MCF 10A (cell line): ENCODE data around the gene BLOC1S5. TPM values are rescaled to one million over a fixed set of nuclear protein-coding genes. Genes with fewer than 3 reads are reported as not detected.
"Not testable (repeated sequence)": the region's sequence is repeated elsewhere in the genome, so short reads cannot be mapped to it uniquely, and the experiment has no call there.

Experiments
- BruUV-seq: library from RNA; stranded (reverse); fragments of 400-500 nt; replicated peaks from 2 replicates; lab custom pipeline; 2021; lab: Mats Ljungman, UMichigan
- CTCF ChIA-PET: fragments of 300-600 bp; sonication (Branson Sonifier 250); formaldehyde crosslinking; extraction: SDS; loops from one replicate; lab custom pipeline; 2021; ENCODE audit warnings: antibody characterized with exemption, inconsistent platforms; lab: Yijun Ruan, JAX
- POLR2A ChIA-PET: fragments of 300-600, 350-650 bp; sonication (Branson Sonifier 250); formaldehyde crosslinking; extraction: SDS; loops from one replicate; lab custom pipeline; 2020; ENCODE audit warnings: antibody characterized with exemption, inconsistent platforms; lab: Yijun Ruan, JAX
- DNase-seq: peaks from one replicate; pipeline ENCODE4 v3.0.0-alpha.2; 2018; ENCODE audit not compliant: unreplicated experiment
- H3K27ac Mint-ChIP-seq: one replicate; pipeline ENCODE4 v1.8.0; 2022; ENCODE audit warnings: mild to moderate bottlenecking, low read depth, mixed read lengths; ENCODE audit not compliant: unreplicated experiment
- H3K27me3 Mint-ChIP-seq: one replicate; pipeline ENCODE4 v1.8.0; 2022; ENCODE audit warnings: mixed read lengths; ENCODE audit not compliant: insufficient read depth, unreplicated experiment
- H3K36me3 Mint-ChIP-seq: one replicate; pipeline ENCODE4 v1.8.0; 2022; ENCODE audit warnings: mild to moderate bottlenecking, moderate library complexity, mixed read lengths; ENCODE audit not compliant: insufficient read depth, unreplicated experiment
- H3K4me1 Mint-ChIP-seq: one replicate; pipeline ENCODE4 v1.8.0; 2022; ENCODE audit warnings: mixed read lengths; ENCODE audit not compliant: insufficient read depth, unreplicated experiment
- H3K4me3 Mint-ChIP-seq: one replicate; pipeline ENCODE4 v1.8.0; 2022; ENCODE audit warnings: mild to moderate bottlenecking, moderate library complexity, mixed read lengths; ENCODE audit not compliant: unreplicated experiment
- H3K9me3 Mint-ChIP-seq: one replicate; pipeline ENCODE4 v1.8.0; 2022; ENCODE audit warnings: mixed read lengths; ENCODE audit not compliant: unreplicated experiment
- intact Hi-C: fragments of 100-400 bp; cut with micrococcal nuclease; formaldehyde crosslinking; loops from 2 replicates; pipeline ENCODE4 v1.14.1; 2022
- total RNA-seq: library from RNA; stranded (reverse); gene quantifications from 2 replicates; pipeline ENCODE4 v1.2.3, GENCODE V29; 2022
- TF ChIP-seq, protein P1 (sequence below): fragments of 200-600 bp; IDR thresholded peaks from one replicate; pipeline ENCODE4 v1.8.0; 2022; ENCODE audit warnings: antibody characterized with exemption, mild to moderate bottlenecking; ENCODE audit not compliant: unreplicated experiment

Gene BLOC1S5
- total RNA-seq, 1 experiment from 2014 or later = 7.7 TPM

DNA sequence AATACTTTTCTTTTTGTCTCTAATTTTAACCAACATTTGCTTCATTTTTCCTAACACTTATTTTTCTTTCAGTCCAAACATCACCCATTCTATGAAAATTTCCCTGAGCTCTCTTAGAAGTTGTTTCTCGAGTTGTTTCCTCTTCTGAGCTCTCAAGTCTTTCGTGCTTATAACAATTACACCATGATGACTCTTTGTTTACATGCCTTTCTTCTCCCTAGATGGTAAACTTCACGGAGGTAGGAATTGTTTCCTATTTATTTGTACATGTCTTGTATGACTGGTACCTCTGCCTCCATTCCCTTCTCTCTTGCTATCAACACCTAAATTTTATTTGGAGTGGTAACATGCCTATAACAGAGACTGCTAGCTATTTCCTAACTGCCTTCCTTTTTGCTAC, 6.4 kb downstream of the BLOC1S5 start:
- Mint-ChIP-seq H3K27me3 (no peaks in the 10 kb centered on the region), H3K27ac (no peak overlapping the region), H3K4me1 (peaks cover 5% of the 10 kb centered on the region), H3K4me3 (no peak overlapping the region), H3K36me3 (peaks cover 23% of the 10 kb centered on the region), H3K9me3 (no peaks in the 10 kb centered on the region)
- DNase-seq = no peak
- intact Hi-C loops = loop anchor here (2.0 kb wide), 2 partner anchors 147 to 439 kb away; partner anchors contain the start of gene TXNDC5
- CTCF ChIA-PET = interaction anchor here (0.7 to 4.4 kb wide), 7 partner anchors 120 to 1421 kb away, joined by 3 to 41 read pairs (median 3); partner anchors contain the start of gene BMP6
- BruUV-seq = no TSS peak
- POLR2A ChIA-PET = no interaction called here
- TF ChIP-seq, protein P1, sequence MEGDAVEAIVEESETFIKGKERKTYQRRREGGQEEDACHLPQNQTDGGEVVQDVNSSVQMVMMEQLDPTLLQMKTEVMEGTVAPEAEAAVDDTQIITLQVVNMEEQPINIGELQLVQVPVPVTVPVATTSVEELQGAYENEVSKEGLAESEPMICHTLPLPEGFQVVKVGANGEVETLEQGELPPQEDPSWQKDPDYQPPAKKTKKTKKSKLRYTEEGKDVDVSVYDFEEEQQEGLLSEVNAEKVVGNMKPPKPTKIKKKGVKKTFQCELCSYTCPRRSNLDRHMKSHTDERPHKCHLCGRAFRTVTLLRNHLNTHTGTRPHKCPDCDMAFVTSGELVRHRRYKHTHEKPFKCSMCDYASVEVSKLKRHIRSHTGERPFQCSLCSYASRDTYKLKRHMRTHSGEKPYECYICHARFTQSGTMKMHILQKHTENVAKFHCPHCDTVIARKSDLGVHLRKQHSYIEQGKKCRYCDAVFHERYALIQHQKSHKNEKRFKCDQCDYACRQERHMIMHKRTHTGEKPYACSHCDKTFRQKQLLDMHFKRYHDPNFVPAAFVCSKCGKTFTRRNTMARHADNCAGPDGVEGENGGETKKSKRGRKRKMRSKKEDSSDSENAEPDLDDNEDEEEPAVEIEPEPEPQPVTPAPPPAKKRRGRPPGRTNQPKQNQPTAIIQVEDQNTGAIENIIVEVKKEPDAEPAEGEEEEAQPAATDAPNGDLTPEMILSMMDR = no peak

DNA sequence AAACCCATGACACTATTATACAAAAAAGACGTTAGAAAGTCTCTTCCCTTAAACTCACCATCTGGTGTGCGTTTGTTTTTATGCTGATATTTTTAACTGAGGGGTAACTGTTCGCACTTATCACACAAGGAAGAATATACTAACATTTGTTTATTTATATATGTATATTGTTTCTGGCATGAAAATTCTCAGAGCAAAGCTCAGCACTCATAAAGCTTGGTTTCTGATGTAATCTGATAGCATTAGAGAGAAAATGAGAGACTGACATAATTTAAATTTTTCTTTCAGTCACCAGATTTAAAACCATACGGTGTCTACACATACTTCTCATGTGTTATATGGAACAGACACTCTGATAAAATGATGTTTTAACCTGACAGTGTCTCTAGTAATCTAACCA, 6.9 kb downstream of the BLOC1S5 start:
- H3K27me3 Mint-ChIP-seq = no peaks in the 10 kb centered on the region
- H3K4me1 Mint-ChIP-seq = no peaks in the 10 kb centered on the region
- H3K9me3 Mint-ChIP-seq = no peaks in the 10 kb centered on the region
- ChIA-PET POLR2A (no interaction called here), CTCF (interaction anchor here (1.0 to 4.4 kb wide), 3 partner anchors 119 to 347 kb away, joined by 3 to 41 read pairs (median 3); no protein-coding TSS in a partner anchor)
- TF ChIP-seq, protein P1 = no peak
- H3K36me3 Mint-ChIP-seq = peaks cover 18% of the 10 kb centered on the region
- DNase-seq = no peak
- no TSS peak for BruUV-seq
- H3K4me3 Mint-ChIP-seq = no peak overlapping the region
- intact Hi-C loops = no loop called here
- H3K27ac Mint-ChIP-seq = no peak overlapping the region

GRCh38 chr6:8054276-8054675, 9.9 kb downstream of the BLOC1S5 start:
- Mint-ChIP-seq H3K36me3 (peaks cover 20% of the 10 kb centered on the region), H3K4me1 (no peaks in the 10 kb centered on the region), H3K27ac (no peak overlapping the region), H3K9me3 (no peaks in the 10 kb centered on the region), H3K27me3 (no peaks in the 10 kb centered on the region), H3K4me3 (no peak overlapping the region)
- no TSS peak for BruUV-seq
- no peak for DNase-seq
- intact Hi-C loops = no loop called here
- CTCF ChIA-PET = no interaction called here
- TF ChIP-seq, protein P1 = no peak
- POLR2A ChIA-PET = no interaction called here

DNA sequence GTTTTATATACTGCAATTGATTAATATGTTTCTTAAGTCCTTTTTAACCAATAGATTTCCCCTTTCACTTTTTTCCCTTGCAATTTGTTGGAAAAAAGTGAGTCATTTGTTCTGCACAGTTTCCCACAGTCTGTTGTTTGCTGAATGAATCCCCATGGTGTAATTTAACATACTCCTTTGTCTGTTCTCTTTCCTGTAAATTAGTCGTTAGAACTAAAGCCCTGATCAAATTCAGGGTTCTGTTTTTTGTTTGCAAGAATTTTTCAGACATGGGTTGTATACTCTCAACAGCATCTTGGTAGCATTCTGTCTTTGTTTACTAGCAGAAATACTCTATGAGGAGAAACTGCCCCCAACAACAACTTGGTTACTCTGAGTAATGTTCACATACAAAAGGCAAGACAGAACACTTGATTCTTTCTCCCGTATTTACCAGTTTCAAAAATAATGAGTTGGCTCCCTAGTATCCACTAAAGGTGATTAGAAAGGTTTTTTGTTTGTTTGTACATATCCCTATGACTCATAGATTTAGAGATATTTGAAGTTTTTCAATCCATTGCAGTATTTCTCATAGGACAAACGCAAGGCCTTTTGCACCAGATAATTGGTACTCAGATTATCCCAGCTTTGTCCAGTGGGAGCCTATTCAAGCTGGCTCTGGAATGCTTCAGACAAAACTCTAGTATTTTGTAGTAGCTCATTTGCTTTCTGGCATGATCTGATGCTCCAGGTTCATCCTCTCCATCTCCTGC, 16.5 kb downstream of the BLOC1S5 start:
- Mint-ChIP-seq H3K27ac (peak overlapping the region; percentile 14), H3K4me3 (no peak overlapping the region), H3K4me1 (peaks cover 8% of the 10 kb centered on the region), H3K9me3 (no peaks in the 10 kb centered on the region), H3K36me3 (peaks cover 6% of the 10 kb centered on the region), H3K27me3 (no peaks in the 10 kb centered on the region)
- CTCF ChIA-PET = interaction anchor here (0.5 to 1.0 kb wide), 3 partner anchors 12 to 325 kb away, joined by 3 read pairs; no protein-coding TSS in a partner anchor
- BruUV-seq = no TSS peak
- DNase-seq = peak; percentile 42
- intact Hi-C loops = no loop called here
- POLR2A ChIA-PET = interaction anchor here (0.5 kb wide), 1 partner anchor 1191 kb away, joined by 3 read pairs; no protein-coding TSS in a partner anchor
- TF ChIP-seq, protein P1 = no peak

DNA sequence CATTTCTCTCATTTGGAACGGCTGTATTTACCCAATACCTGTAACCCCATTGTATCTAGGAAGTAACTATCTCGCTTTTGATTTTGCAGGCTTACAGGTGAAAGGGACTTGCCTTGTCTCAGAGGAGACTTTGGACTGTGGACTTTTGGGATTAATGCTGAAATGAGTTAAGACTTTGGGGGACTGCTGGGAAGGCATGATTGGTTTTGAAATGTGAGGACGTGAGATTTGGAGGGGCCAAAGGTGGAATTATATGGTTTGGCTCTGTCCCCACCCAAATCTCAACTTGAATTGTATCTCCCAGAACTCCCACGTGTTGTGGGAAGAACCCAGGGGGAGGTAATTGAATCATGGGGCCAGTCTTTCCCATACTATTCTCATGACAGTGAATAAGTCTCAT, 18.4 kb downstream of the BLOC1S5 start:
- H3K9me3 Mint-ChIP-seq, POLR2A ChIA-PET, H3K4me3 Mint-ChIP-seq, H3K4me1 Mint-ChIP-seq, H3K27me3 Mint-ChIP-seq, intact Hi-C loops, DNase-seq, H3K27ac Mint-ChIP-seq, H3K36me3 Mint-ChIP-seq, BruUV-seq: not testable (repeated sequence)
- CTCF ChIA-PET = interaction anchor here (0.7 kb wide), 1 partner anchor 259 kb away, joined by 3 read pairs; no protein-coding TSS in a partner anchor
